ENCODE measurements around the gene CYP2F1. TPM values are rescaled to one million over a fixed set of nuclear protein-coding genes. Genes with fewer than 3 reads are reported as not detected.

The CYP2F1 gene
- total RNA-seq, 1 donor from 2014 or later = not detected

DNA sequence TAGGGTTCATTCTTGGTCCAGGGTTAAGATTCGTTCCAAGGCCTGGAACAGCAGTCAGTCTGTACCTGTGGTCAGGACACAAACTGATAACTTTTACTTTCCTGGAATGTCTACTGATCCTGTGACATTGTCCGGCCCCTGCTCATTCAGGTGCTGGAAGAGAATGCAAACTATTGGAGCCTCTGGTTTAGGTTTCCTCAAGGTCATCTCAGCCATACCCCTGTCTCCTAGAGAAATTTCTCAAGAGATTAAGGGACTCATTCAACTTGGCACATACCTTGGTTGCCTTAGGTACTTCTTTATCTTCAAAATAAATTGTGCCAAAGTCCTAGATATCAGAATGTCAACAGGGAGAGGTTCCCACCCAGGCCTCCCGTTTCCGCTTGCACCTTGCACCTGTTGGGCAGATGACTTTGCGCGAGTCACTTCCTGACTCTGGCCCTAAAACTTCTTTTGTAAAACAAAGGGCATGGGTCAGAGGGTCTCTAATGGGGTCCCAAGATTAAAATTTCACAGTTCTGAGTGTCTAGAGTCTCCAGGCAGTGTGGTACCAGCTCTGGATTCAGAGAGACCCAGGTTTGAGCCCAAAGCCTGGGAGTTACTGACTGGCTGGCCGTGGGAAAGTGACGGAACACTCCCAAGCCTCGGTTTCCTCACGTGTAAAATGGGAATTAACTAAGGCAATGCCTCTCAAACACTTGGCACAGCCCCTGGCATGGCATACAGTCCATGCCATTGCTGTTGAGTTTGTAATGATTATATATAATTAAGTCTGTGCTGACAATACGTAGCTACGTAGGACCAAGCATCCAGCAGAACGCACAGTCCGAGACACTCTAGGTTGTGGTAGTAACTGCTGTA lies 52.9 kb downstream of the CYP2F1 start:
- TF ChIP-seq, protein P1, sequence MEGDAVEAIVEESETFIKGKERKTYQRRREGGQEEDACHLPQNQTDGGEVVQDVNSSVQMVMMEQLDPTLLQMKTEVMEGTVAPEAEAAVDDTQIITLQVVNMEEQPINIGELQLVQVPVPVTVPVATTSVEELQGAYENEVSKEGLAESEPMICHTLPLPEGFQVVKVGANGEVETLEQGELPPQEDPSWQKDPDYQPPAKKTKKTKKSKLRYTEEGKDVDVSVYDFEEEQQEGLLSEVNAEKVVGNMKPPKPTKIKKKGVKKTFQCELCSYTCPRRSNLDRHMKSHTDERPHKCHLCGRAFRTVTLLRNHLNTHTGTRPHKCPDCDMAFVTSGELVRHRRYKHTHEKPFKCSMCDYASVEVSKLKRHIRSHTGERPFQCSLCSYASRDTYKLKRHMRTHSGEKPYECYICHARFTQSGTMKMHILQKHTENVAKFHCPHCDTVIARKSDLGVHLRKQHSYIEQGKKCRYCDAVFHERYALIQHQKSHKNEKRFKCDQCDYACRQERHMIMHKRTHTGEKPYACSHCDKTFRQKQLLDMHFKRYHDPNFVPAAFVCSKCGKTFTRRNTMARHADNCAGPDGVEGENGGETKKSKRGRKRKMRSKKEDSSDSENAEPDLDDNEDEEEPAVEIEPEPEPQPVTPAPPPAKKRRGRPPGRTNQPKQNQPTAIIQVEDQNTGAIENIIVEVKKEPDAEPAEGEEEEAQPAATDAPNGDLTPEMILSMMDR (conservative IDR thresholded peaks at IDR 0.05; ENCODE audit: low read depth, low read length) = no peak
- DNase-seq (ENCODE audit: low read depth) = no peak
- H3K4me3 ChIP-seq (ENCODE audit: low read depth, low read length) = no peak overlapping the region

DNA sequence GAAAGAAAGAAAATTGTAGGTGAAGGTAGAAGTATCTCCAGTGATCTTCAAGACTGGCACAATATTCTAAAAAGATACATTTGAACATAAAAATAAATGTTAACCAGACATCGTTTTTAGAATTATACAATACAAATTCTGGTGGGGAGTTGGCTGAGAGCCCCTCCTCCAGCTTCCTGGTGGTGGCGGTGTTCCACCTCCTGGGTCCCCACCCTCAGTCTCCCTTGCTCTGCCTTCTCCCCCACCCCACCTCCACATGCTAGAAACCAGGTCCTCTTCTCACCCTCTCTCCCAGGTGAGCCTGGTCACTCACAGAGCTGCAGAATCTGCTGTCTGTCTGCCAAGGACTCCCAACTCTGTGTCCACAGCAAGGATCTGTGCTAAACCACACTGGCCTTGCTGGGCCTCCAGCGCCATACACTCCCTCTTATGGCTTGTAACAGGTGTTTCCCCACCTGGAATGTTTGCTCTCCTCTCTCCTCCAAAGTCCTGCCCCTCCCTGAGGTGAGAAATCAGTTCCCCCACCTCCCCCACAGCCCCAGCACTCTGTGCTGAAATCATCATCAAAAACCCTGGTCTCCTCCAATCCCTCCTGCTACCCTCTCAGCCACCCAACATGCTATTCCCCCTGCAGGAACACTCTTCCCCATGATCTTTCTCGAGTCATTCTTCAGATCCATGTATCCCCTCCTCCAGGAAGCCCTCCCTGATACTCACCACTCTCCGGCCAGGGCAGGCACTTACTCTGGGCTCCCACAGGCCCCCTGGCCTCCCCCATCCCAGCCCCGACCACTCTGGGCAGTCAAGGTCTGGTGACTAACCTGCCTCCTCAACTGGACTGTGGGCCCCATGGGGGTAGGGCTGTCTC lies 58.3 kb downstream of the CYP2F1 start:
- no peak for DNase-seq (ENCODE audit: low read depth)
- TF ChIP-seq, protein P1 (conservative IDR thresholded peaks at IDR 0.05; ENCODE audit: low read depth, low read length) = no peak
- H3K4me3 ChIP-seq (ENCODE audit: low read depth, low read length) = no peak overlapping the region

DNA sequence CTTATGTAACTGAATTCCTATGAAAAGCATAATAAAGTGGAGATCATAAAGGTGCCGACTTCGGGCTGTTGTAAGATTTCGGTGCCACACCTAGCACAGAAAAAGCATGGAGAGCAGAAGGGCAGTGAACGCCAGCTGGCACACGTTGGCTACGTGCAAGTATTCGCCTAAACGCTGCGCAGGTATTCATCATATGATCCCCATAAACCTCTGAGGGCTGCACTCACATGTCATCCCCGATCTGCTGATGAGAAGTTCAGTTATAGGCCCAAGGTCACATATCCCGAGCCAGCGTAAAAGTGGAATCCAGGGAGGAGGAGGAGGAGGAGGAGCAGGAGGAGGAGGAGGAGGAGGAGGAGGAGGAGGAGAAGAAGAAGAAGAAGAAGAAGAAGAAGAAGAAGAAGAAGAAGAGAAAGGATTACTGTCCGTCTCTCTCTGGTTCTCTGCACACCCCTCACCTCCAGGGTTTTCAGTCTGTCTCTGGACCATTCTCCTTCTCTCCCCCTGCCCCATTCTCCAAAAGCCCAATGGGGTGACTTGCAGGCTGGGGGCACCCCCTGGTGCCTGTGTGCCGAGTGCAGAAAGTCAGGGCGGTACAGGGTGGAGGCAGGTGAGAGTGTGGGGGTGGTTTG lies 60.2 kb downstream of the CYP2F1 start:
- H3K4me3 ChIP-seq (ENCODE audit: low read depth, low read length) = no peak overlapping the region
- DNase-seq (ENCODE audit: low read depth) = no peak
- TF ChIP-seq, protein P1 (conservative IDR thresholded peaks at IDR 0.05; ENCODE audit: low read depth, low read length) = no peak

DNA sequence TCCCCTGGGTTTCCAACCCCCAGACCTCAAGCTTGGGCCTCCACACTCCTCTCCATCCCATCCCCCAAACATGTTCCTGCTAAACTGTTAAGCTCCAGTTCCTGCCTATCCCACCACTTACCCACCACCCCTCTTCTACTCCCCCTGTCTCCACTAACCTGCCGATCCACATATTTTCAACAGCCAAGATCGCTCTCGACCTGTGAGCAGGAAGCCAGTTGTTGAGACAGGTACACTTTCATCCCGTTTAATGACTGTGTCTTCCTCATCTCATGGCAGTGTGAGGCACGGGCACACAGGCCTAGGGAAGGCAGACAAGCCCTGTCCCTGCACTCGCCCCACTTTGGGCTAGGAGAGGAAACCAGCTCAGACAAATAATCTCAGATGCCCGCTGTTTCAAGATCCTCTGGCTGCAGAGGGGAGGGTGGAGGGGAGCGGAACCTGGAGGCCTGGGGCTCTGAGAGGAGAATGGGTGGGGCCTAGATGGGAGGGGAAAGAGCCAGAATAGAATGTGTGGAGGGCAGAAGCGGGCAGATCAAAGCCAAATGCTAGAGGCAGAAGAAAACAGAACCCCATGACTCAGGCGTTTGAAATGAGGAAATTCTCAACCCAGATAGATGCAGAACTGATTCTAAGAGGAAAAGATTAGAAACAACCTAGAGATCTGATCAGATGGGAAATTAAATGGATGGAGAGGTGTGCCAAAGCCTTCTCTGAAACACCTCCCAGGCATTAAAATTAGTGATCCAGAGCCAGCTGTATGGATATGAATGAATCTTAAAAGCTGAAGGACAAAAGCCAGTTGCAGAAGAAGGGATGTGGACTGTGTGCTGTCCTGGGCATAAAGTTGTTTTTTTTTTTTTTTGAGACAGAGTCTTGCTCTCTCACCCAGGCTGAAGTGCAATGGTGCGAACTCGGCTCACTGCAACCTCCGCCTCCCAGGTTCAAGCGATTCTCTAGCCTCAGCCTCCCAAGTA lies 61.9 kb downstream of the CYP2F1 start:
- peak; percentile 38 for DNase-seq (ENCODE audit: low read depth)
- no peak overlapping the region for H3K4me3 ChIP-seq (ENCODE audit: low read depth, low read length)

More for the DNA sequence above, 61.9 kb downstream of the CYP2F1 start:
- TF ChIP-seq, protein P1 (conservative IDR thresholded peaks at IDR 0.05; ENCODE audit: low read depth, low read length) = no peak

Other genes with a start within 250 kb of the CYP2F1 start
- not detected in 2 replicates for gene CYP2A7, start 232.2 kb upstream of the CYP2F1 start, total RNA-seq
- 0.46 and 0.80 TPM in 2 replicates for gene CYP2B6, start 123.2 kb upstream of the CYP2F1 start, total RNA-seq
- not detected in 2 replicates for gene CYP2A13, start 26.0 kb upstream of the CYP2F1 start, total RNA-seq
- 4.9 and 24.7 TPM in 2 replicates for gene CYP2S1, start 78.8 kb downstream of the CYP2F1 start, total RNA-seq
- gene AXL, start 104.8 kb downstream of the CYP2F1 start, total RNA-seq = 206 and 343 TPM in 2 replicates
- 154 and 177 TPM in 2 replicates for gene HNRNPUL1, start 149.9 kb downstream of the CYP2F1 start, total RNA-seq
- 11.4 and 11.6 TPM in 2 replicates for gene CCDC97, start 195.7 kb downstream of the CYP2F1 start, total RNA-seq
- gene TGFB1, start 239.5 kb downstream of the CYP2F1 start, total RNA-seq = 8.5 and 24.3 TPM in 2 replicates
- gene B9D2, start 249.7 kb downstream of the CYP2F1 start, total RNA-seq = 5.3 and 22.9 TPM in 2 replicates

Data from epithelial cell of proximal tubule (primary cell).